Measurements from ENCODE around the gene HRH3.

HRH3 gene

DNA sequence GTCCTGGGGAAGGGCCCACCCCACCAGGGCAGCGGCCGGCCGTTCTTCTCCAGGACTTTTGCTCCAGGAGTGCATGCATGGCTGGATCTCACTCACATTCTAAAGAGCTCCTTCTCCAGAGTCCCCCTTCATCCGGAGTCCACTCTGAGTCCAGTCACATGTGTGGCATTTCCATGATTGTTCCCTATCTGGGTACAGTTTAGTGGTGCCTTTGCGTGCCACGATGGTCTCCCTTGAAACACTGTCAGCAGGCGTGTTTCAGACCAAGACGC lies 39.2 kb upstream of the HRH3 start:
- H3K27ac ChIP-seq (ENCODE audit: poor library complexity, severe bottlenecking): no peak overlapping the region

DNA sequence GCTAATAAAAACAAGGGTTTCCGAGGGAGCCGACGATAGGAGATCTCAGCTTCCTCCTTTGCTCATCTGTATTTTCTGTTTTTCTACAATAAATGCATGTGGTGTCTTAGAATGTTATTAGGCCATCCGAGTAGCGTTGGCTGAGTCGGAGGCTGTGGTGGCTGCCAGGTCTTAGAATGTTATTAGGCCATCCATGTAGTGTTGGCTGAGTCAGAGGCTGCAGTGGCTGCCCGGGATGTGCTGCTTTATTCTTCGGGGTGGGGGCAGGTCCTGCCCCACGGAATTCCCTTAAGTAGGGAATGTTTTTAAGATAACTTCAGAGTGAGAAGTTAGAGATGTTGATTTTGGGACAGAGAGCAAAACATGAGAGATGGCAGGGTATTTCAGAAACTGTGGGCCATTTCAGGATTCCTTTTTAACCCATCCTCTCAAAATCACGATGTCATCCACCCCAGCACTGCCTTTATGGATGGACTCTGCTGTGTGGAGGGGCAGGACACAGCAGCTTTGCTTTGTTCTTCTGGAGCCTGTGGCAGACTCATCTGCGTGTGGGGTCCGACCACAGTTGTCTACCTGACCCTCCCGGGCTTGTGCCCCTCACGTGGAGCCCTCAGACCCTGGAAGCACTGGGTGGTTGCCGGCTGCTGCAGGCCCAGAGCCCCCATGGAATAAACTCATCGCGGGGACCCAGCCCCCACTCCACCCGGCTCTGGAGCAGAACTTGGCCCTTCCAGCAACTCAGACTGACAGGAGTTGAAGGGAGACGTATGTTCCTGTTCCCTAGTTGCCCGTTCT lies 38.6 kb upstream of the HRH3 start:
- H3K27me3 ChIP-seq (ENCODE audit: insufficient read depth, poor library complexity, severe bottlenecking): no peaks in the 10 kb centered on the region
- no peak for DNase-seq (ENCODE audit: low spot score)
- no peaks in the 10 kb centered on the region for H3K9me3 ChIP-seq (ENCODE audit: severe bottlenecking)
- TF ChIP-seq, protein P1, sequence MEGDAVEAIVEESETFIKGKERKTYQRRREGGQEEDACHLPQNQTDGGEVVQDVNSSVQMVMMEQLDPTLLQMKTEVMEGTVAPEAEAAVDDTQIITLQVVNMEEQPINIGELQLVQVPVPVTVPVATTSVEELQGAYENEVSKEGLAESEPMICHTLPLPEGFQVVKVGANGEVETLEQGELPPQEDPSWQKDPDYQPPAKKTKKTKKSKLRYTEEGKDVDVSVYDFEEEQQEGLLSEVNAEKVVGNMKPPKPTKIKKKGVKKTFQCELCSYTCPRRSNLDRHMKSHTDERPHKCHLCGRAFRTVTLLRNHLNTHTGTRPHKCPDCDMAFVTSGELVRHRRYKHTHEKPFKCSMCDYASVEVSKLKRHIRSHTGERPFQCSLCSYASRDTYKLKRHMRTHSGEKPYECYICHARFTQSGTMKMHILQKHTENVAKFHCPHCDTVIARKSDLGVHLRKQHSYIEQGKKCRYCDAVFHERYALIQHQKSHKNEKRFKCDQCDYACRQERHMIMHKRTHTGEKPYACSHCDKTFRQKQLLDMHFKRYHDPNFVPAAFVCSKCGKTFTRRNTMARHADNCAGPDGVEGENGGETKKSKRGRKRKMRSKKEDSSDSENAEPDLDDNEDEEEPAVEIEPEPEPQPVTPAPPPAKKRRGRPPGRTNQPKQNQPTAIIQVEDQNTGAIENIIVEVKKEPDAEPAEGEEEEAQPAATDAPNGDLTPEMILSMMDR (IDR thresholded peaks at IDR 0.05; ENCODE audit: poor library complexity, severe bottlenecking): no peak
- no peak overlapping the region for H3K27ac ChIP-seq (ENCODE audit: poor library complexity, severe bottlenecking)
- peaks cover 6% of the 10 kb centered on the region for H3K4me1 ChIP-seq (ENCODE audit: insufficient read depth, poor library complexity, severe bottlenecking)
- H3K4me3 ChIP-seq (ENCODE audit: severe bottlenecking): no peak overlapping the region
- peaks cover 60% of the 10 kb centered on the region for H3K36me3 ChIP-seq (ENCODE audit: low read depth)
- ATAC-seq (ENCODE audit: low read depth): peak; percentile 71

More for the DNA sequence above, 39.2 kb upstream of the HRH3 start:
- ATAC-seq (ENCODE audit: low read depth) (no peak), DNase-seq (ENCODE audit: low spot score) (no peak)
- TF ChIP-seq, protein P1 (IDR thresholded peaks at IDR 0.05; ENCODE audit: poor library complexity, severe bottlenecking): no peak
- no peaks in the 10 kb centered on the region for H3K27me3 ChIP-seq (ENCODE audit: insufficient read depth, poor library complexity, severe bottlenecking)
- H3K4me3 ChIP-seq (ENCODE audit: severe bottlenecking): no peak overlapping the region
- no peaks in the 10 kb centered on the region for H3K9me3 ChIP-seq (ENCODE audit: severe bottlenecking)
- H3K4me1 ChIP-seq (ENCODE audit: insufficient read depth, poor library complexity, severe bottlenecking): peaks cover 3% of the 10 kb centered on the region
- peaks cover 66% of the 10 kb centered on the region for H3K36me3 ChIP-seq (ENCODE audit: low read depth)

DNA sequence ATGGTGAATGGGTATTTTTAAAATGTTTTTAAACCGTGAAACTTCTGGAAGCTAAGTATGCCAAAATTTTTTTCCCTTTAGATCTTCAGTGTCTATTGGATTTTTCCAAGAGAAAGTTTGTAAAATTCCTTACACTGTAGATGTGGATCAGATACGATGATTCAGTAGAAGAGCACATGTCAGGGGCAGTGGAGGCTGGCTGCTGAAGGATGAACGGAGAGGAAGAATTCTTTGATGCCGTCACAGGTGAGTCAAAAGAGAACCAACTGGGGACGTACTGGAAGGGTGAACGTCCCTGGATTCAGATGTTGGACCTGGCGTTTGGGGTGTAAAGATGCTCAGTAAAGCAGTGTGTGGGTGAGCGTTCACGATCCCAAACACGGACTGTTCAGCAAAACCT lies 35.9 kb upstream of the HRH3 start:
- no peaks in the 10 kb centered on the region for H3K27me3 ChIP-seq (ENCODE audit: insufficient read depth, poor library complexity, severe bottlenecking)
- no peak for ATAC-seq (ENCODE audit: low read depth)
- no peak overlapping the region for H3K27ac ChIP-seq (ENCODE audit: poor library complexity, severe bottlenecking)
- DNase-seq (ENCODE audit: low spot score): no peak
- peaks cover 37% of the 10 kb centered on the region for H3K36me3 ChIP-seq (ENCODE audit: low read depth)
- TF ChIP-seq, protein P1 (IDR thresholded peaks at IDR 0.05; ENCODE audit: poor library complexity, severe bottlenecking): no peak
- H3K9me3 ChIP-seq (ENCODE audit: severe bottlenecking): no peaks in the 10 kb centered on the region
- no peak overlapping the region for H3K4me3 ChIP-seq (ENCODE audit: severe bottlenecking)
- peaks cover 13% of the 10 kb centered on the region for H3K4me1 ChIP-seq (ENCODE audit: insufficient read depth, poor library complexity, severe bottlenecking)

DNA sequence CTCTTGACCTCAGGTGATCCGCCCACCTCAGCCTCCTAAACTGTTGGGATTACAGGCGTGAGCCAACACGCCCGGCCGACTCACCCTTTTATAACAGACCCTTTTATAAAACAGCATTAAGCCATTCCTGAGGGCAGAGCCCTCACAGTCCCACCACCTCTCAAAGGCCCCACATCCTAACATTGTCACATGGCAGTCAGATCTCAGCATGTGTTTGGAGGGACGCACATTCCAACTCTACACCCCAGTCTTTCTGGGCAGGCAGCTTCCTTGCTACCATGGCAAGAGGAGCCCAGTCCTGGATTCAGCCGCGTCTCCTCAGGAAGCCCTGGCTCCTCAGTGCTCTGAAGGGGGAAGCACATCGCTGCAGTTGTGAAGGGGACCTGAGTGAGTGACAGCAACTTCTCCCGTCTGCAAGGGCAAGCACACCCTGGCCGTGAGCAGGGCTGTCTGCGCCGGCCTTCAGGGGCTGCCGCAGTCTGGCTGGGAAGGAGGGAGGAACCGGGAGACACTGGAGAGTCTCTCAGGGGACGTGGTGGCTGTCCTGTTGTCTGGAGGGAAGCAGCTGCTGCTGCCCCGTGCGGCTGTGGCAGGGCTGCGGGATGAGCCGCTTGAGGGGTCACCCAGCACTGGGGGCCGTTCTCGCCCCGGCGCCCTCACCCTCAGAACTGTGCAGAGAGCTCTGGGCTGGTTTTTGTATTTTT lies 34.1 kb upstream of the HRH3 start:
- H3K4me1 ChIP-seq (ENCODE audit: insufficient read depth, poor library complexity, severe bottlenecking): peaks cover 13% of the 10 kb centered on the region

More for the DNA sequence above, 34.1 kb upstream of the HRH3 start:
- ATAC-seq (ENCODE audit: low read depth): peak; percentile 12; the same call in 1 of the 3 replicates
- Histone ChIP-seq H3K9me3 (ENCODE audit: severe bottlenecking) (no peaks in the 10 kb centered on the region), H3K27me3 (ENCODE audit: insufficient read depth, poor library complexity, severe bottlenecking) (no peaks in the 10 kb centered on the region), H3K27ac (ENCODE audit: poor library complexity, severe bottlenecking) (no peak overlapping the region), H3K4me3 (ENCODE audit: severe bottlenecking) (no peak overlapping the region), H3K36me3 (ENCODE audit: low read depth) (peaks cover 24% of the 10 kb centered on the region)
- no peak for DNase-seq (ENCODE audit: low spot score)
- TF ChIP-seq, protein P1 (IDR thresholded peaks at IDR 0.05; ENCODE audit: poor library complexity, severe bottlenecking): no peak
